Omental fat pad (tissue), 4 donors: ENCODE results near the gene HLA-DQB1. TPM values are rescaled to one million over a fixed set of nuclear protein-coding genes. Genes with fewer than 3 reads are reported as not detected.
"Not testable (repeated sequence)": the region's sequence is repeated elsewhere in the genome, so short reads cannot be mapped to it uniquely, and the experiment has no call there.

Experiments used
- ATAC-seq: fragments of 150-250 bp; one replicate; pipeline ENCODE4 v1.9.1; 2016; ENCODE audit warnings: mild to moderate bottlenecking, moderate library complexity; ENCODE audit not compliant: low FRiP score
- DNase-seq: peaks from one replicate; pipeline ENCODE4 v3.0.0-alpha.2; 2019; ENCODE audit warnings: low spot score
- CTCF ChIP-seq, 3 donors: fragments of 450-650 bp; IDR thresholded peaks; one replicate each; pipeline ENCODE4 v1.5.1; 2016 to 2017; ENCODE audit warnings: antibody characterized with exemption in 3 of 3, mild to moderate bottlenecking in 3 of 3, moderate library complexity in 2 of 3
- total RNA-seq, 4 donors: library from RNA; depleted of rRNA; stranded (reverse); fragments of >200 nt; gene quantifications; one replicate each; pipeline ENCODE4 v1.1.0, GENCODE V29; 2016

Gene HLA-DQB1
- total RNA-seq, 4 donors from 2014 or later = 1.6 to 9.1 (median 2.4) TPM

- ATAC-seq (no peak), DNase-seq (no peak)
- TF ChIP-seq CTCF (IDR thresholded peaks at IDR 0.05) = no peak
These were observed 22.6 kb downstream of the HLA-DQB1 start for GRCh38 chr6:32643904-32644303.

- no peak for ATAC-seq
- TF ChIP-seq CTCF (IDR thresholded peaks at IDR 0.05) = no peak
- DNase-seq = no peak
These were observed 23.7 kb downstream of the HLA-DQB1 start for GRCh38 chr6:32642720-32643106.

DNA sequence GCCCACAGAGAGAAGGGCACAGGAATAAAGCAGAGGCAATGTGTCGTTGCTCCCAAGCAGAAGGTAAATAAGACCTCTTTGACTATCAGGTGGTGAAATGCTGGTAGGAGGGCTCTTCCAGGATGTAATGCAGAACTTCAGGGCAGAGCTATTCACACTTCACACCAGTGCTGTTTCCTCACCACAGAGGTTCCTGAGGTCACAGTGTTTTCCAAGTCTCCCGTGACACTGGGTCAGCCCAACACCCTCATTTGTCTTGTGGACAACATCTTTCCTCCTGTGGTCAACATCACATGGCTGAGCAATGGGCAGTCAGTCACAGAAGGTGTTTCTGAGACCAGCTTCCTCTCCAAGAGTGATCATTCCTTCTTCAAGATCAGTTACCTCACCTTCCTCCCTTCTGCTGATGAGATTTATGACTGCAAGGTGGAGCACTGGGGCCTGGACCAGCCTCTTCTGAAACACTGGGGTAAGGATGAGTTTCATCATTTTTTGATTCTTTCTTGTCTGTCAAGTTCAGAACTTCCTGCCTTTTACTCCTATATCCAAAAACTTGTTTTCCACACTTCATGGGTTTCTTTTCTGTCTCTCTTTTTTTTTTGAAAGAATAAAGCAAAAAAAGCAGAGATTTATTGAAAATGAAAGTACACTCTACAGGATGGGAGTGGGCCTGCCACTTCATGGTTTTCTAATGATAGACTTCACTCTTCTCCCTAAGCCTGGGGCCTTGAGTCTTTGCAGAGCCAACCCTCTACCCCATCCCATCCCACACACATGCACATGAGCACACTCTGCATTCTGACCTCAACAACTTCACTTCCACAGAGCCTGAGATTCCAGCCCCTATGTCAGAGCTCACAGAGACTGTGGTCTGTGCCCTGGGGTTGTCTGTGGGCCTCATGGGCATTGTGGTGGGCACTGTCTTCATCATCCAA, 24.4 kb downstream of the HLA-DQB1 start:
- not testable (repeated sequence) for DNase-seq, ATAC-seq

GRCh38 chr6:32641122-32641521, 25.3 kb downstream of the HLA-DQB1 start:
- ATAC-seq (no peak), DNase-seq (no peak)
- no peak for TF ChIP-seq CTCF (IDR thresholded peaks at IDR 0.05)

GRCh38 chr6:32639440-32640394, 26.7 kb downstream of the HLA-DQB1 start:
- DNase-seq (no peak), ATAC-seq (no peak)

DNA sequence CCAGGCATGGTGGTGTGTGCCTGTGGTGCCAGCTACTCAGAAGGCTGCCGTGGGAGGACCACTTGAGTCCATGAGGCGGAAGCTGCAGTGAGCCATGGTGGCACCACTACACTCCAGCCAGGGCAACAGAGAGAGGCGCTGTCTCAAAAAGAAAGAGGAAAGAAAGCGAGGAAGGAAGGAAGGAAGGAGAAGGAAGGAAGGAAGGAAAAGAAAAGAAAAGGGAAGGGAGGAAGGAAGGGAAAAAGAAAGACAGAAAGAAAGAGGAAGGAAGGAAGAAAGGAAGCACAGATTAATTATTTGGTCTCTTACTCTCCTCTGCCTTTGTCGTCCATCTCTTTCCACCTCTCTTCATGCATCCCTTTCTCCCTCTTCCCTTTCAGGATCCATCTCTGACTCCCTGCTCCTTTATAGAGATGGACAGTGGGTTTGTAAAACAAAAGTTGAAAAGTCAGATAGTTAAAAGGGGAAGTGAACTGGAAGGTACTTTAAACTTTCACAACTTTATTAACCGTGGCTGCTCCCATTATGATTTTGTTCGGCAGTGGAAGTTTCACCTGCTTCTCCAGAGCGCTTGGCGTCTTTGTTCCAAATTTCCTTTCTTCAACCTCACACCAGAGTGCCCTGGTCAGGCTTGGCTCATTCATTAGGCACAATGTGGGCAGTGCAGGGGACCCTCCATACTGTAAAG, 27.8 kb downstream of the HLA-DQB1 start:
- DNase-seq = no peak
- no peak for ATAC-seq
- TF ChIP-seq CTCF (IDR thresholded peaks at IDR 0.05) = no peak

More at GRCh38 chr6:32639440-32640394, 26.7 kb downstream of the HLA-DQB1 start:
- TF ChIP-seq CTCF (IDR thresholded peaks at IDR 0.05) = no peak

DNA sequence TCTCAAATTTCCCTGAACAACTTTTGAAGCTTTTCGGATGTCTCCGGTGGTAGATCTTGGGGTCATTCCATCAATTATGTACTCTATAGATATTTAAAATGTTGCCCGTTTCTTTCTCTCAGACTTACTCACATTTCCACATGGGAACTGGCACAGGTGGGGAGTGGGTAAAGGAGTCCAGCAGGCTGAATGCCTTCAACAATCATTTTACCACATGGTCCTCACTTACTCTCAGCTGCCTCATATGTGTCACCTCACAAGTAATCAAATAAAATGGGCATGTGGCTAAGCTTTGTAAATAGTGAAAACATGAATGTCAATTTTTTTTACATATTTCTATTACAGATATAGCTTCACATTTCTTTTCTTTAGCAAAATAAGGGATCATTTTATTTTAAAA, 28.6 kb downstream of the HLA-DQB1 start:
- TF ChIP-seq CTCF (IDR thresholded peaks at IDR 0.05) = no peak
- no peak for ATAC-seq
- no peak for DNase-seq
